ENCODE data around the gene TRIM63. TPM values are rescaled to one million over a fixed set of nuclear protein-coding genes. Genes with fewer than 3 reads are reported as not detected.

The TRIM63 gene
- total and polyA plus RNA-seq, 2 donors (not counting 3 experiments of a cell fraction or from before 2014, with no cell fraction given), result not detected

- BruUV-seq (replicated peaks), result no TSS peak
- H3K36me3 ChIP-seq (ENCODE audit: control insufficient read depth in 2 of 2, extremely low read depth in 1 of 2, insufficient read depth in 2 of 2, low read length in 2 of 2), result no peaks in the 10 kb centered on the region
- H3K9me3 ChIP-seq (replicated peaks; ENCODE audit: control insufficient read depth, insufficient read depth, low read length), result no peaks in the 10 kb centered on the region
- H4K20me1 ChIP-seq (replicated peaks; ENCODE audit: control insufficient read depth, extremely low read depth, insufficient read depth, low read length), result no peaks in the 10 kb centered on the region
- no peak for DNase-seq (ENCODE audit: low read depth, low spot score)
- dilution Hi-C loops (cut with MboI; ENCODE audit: extremely low pct_ligation_motif_present, low sequenced_read_pairs) (no loop called here), intact Hi-C loops (cut with micrococcal nuclease) (loop anchor here (2.0 to 5.0 kb wide), 2 partner anchors 239 to 379 kb away; no protein-coding TSS in a partner anchor)
- no peak overlapping the region for H2AFZ ChIP-seq (ENCODE audit: low read depth, low read length)
- peaks cover 0 to 5% of the 10 kb centered on the region in 2 experiments for H3K27me3 ChIP-seq (ENCODE audit: control insufficient read depth in 2 of 2, insufficient read depth in 2 of 2, low read length in 2 of 2)
- ChIA-PET POLR2A (interaction anchor here (0.6 kb wide), 1 partner anchor 95 kb away, joined by 3 read pairs; no protein-coding TSS in a partner anchor), CTCF (interaction anchor here (0.8 to 4.1 kb wide), 3 partner anchors 107 to 379 kb away, joined by 3 to 26 read pairs (median 10); partner anchors contain the start of gene CEP85)
- H3K4me1 ChIP-seq (ENCODE audit: control insufficient read depth, extremely low read depth, insufficient read depth, low read length), result peaks cover 15% of the 10 kb centered on the region
- no peak overlapping the region for H3K4me2 ChIP-seq (ENCODE audit: insufficient read depth, low read length)
- no peaks in the 10 kb centered on the region for H3K79me2 ChIP-seq (ENCODE audit: control insufficient read depth, insufficient read depth, low read length)
- FAIRE-seq, result no peak
- no peak overlapping the region for H3K27ac ChIP-seq (ENCODE audit: insufficient read depth, low read depth, low read length)
- no peak overlapping the region for H3K4me3 ChIP-seq (replicated peaks in 1 of 3; ENCODE audit: insufficient read depth in 1 of 3, low read depth in 1 of 3, low read length in 3 of 3)
- no peaks in the 10 kb centered on the region for H3K9me1 ChIP-seq (replicated peaks; ENCODE audit: control insufficient read depth, extremely low read depth, insufficient read depth, low read length)
- TF ChIP-seq MYC (IDR thresholded peaks at IDR 0.05; ENCODE audit: low read depth, low read length) (no peak), POLR2A (IDR thresholded peaks at IDR 0.05; ENCODE audit: low read depth, low read length) (no peak), EZH2 (IDR thresholded peaks at IDR 0.05; ENCODE audit: borderline replicate concordance, low read depth, low read length, severe bottlenecking) (no peak), MAX (IDR thresholded peaks at IDR 0.05; ENCODE audit: insufficient read depth, insufficient read length) (no peak), JUN (IDR thresholded peaks at IDR 0.05; ENCODE audit: borderline replicate concordance, insufficient read depth, insufficient read length, low read depth) (no peak), CTCF (IDR thresholded peaks at IDR 0.05; ENCODE audit: extremely low read depth in 1 of 2, insufficient read depth in 1 of 2, low read depth in 1 of 2, low read length in 2 of 2) (no peak), POLR2AphosphoS5 (IDR thresholded peaks at IDR 0.05; ENCODE audit: insufficient read depth, low read depth, low read length) (no peak), GATA2 (IDR thresholded peaks at IDR 0.05; ENCODE audit: insufficient read depth, insufficient read length, low read depth, low read length) (no peak), FOS (IDR thresholded peaks at IDR 0.05; ENCODE audit: borderline replicate concordance, insufficient read depth, low read length) (no peak)
- no peak overlapping the region for H3K9ac ChIP-seq (replicated peaks; ENCODE audit: extremely low read depth, insufficient read depth, low read length)
Measured at GRCh38 chr1:26037904-26038303, 29.5 kb downstream of the TRIM63 start.
